Measurements from ENCODE around the gene PSMD1.

PSMD1 gene

GRCh38 chr2:231189171-231189530 lies 132.5 kb downstream of the PSMD1 start:
- no peak for DNase-seq (ENCODE audit: low read depth)
- no peak for TF ChIP-seq MYC (IDR thresholded peaks at IDR 0.05; ENCODE audit: low read depth, low read length)
- TF ChIP-seq POLR2A (IDR thresholded peaks at IDR 0.05; ENCODE audit: extremely low read depth, insufficient read length), result no peak
- no peak for TF ChIP-seq MAX (IDR thresholded peaks at IDR 0.05; ENCODE audit: low read depth, low read length)
- no peak for TF ChIP-seq CTCF (IDR thresholded peaks at IDR 0.05; ENCODE audit: low read depth, low read length)
- H3K4me3 ChIP-seq (ENCODE audit: low read depth, low read length), result no peak overlapping the region

- DNase-seq (ENCODE audit: low read depth), result no peak
- TF ChIP-seq MAX (IDR thresholded peaks at IDR 0.05; ENCODE audit: low read depth, low read length) (no peak), MYC (IDR thresholded peaks at IDR 0.05; ENCODE audit: low read depth, low read length) (no peak), CTCF (IDR thresholded peaks at IDR 0.05; ENCODE audit: low read depth, low read length) (no peak), POLR2A (IDR thresholded peaks at IDR 0.05; ENCODE audit: extremely low read depth, insufficient read length) (no peak)
- no peak overlapping the region for H3K4me3 ChIP-seq (ENCODE audit: low read depth, low read length)
These were observed 133.2 kb downstream of the PSMD1 start for GRCh38 chr2:231189571-231190495.

- TF ChIP-seq POLR2A (IDR thresholded peaks at IDR 0.05; ENCODE audit: extremely low read depth, insufficient read length), result no peak
- no peak for TF ChIP-seq CTCF (IDR thresholded peaks at IDR 0.05; ENCODE audit: low read depth, low read length)
- TF ChIP-seq MAX (IDR thresholded peaks at IDR 0.05; ENCODE audit: low read depth, low read length), result no peak
- TF ChIP-seq MYC (IDR thresholded peaks at IDR 0.05; ENCODE audit: low read depth, low read length), result no peak
- DNase-seq (ENCODE audit: low read depth), result no peak
These were observed 134.0 kb downstream of the PSMD1 start for GRCh38 chr2:231190531-231191197.

GRCh38 chr2:231191896-231192872 lies 135.5 kb downstream of the PSMD1 start:
- no peak overlapping the region for H3K4me3 ChIP-seq (ENCODE audit: low read depth, low read length)
- TF ChIP-seq MAX (IDR thresholded peaks at IDR 0.05; ENCODE audit: low read depth, low read length) (no peak), MYC (IDR thresholded peaks at IDR 0.05; ENCODE audit: low read depth, low read length) (no peak), CTCF (IDR thresholded peaks at IDR 0.05; ENCODE audit: low read depth, low read length) (peak; percentile 64)
- peak; percentile 63 for DNase-seq (ENCODE audit: low read depth)

More at GRCh38 chr2:231190531-231191197, 134.0 kb downstream of the PSMD1 start:
- no peak overlapping the region for H3K4me3 ChIP-seq (ENCODE audit: low read depth, low read length)

GRCh38 chr2:231193216-231193615 lies 136.5 kb downstream of the PSMD1 start:
- TF ChIP-seq POLR2A (IDR thresholded peaks at IDR 0.05; ENCODE audit: extremely low read depth, insufficient read length), result no peak
- no peak for TF ChIP-seq MYC (IDR thresholded peaks at IDR 0.05; ENCODE audit: low read depth, low read length)
- no peak for TF ChIP-seq CTCF (IDR thresholded peaks at IDR 0.05; ENCODE audit: low read depth, low read length)
- no peak for TF ChIP-seq MAX (IDR thresholded peaks at IDR 0.05; ENCODE audit: low read depth, low read length)
- no peak overlapping the region for H3K4me3 ChIP-seq (ENCODE audit: low read depth, low read length)
- no peak for DNase-seq (ENCODE audit: low read depth)

Measured in NB4 (cell line).